HepG2 (cell line): Measurements from ENCODE around the gene PLEKHG4B. TPM values are rescaled to one million over a fixed set of nuclear protein-coding genes. Genes with fewer than 3 reads are reported as not detected.
A peak's percentile ranks its signal among the peaks of the same experiment; 100 is the strongest.

Experiments
- ATAC-seq: fragments of 200-7000 bp; cut with Tn5 transposase; 3 replicates; pipeline ENCODE4 v1.9.1; 2020; ENCODE audit warnings: mild to moderate bottlenecking, moderate library complexity
- BruUV-seq: library from RNA; stranded (reverse); fragments of 400-500 nt; replicated peaks from 2 replicates; lab custom pipeline; 2021; lab: Mats Ljungman, UMichigan
- CTCF ChIA-PET: fragments of 300-600 bp; formaldehyde crosslinking; extraction: SDS; loops from one replicate; lab custom pipeline; 2021; ENCODE audit warnings: low total read pairs, inconsistent platforms, low intra/inter-chr PET ratio; lab: Yijun Ruan, JAX
- POLR2A ChIA-PET: fragments of 350-600 bp; sonication (Branson Sonifier 250); formaldehyde crosslinking; loops from one replicate; lab custom pipeline; 2020; ENCODE audit warnings: antibody characterized with exemption, inconsistent platforms; lab: Yijun Ruan, JAX
- DNase-seq: peaks from one replicate; pipeline ENCODE4 v3.0.0-alpha.2; 2015; ENCODE audit warnings: low spot score
- FAIRE-seq: peaks from 3 replicates; lab custom pipeline; 2011; peaks lifted over from hg19 to GRCh38; lab: Jason Lieb, UNC
- H2AFZ ChIP-seq: one replicate; pipeline ENCODE4 v1.6.1; 2011; ENCODE audit warnings: low read length, inconsistent platforms
- H3K27ac ChIP-seq: fragments of 300-600 bp; 3 replicates; pipeline ENCODE4 v1.8.0; 2011; ENCODE audit warnings: mixed run types, mild to moderate bottlenecking, mixed read lengths, low read length, inconsistent platforms; ENCODE audit not compliant: insufficient read depth; ENCODE audit errors: extremely low read length
- H3K27me3 ChIP-seq, 2 experiments: fragments of 200-600 bp in 1 of 2; 2 replicates in 1 of 2; 3 replicates in 1 of 2; pipeline versions ENCODE4 v1.6.0 to v1.8.0; 2011; ENCODE audit warnings: low read length in 2 of 2, mild to moderate bottlenecking in 2 of 2, moderate library complexity in 2 of 2, inconsistent platforms in 1 of 2; ENCODE audit not compliant: insufficient read depth in 2 of 2, control insufficient read depth in 1 of 2
- H3K36me3 ChIP-seq, 2 experiments: fragments of 200-600 bp in 1 of 2; replicated peaks in 1 of 2; 2 replicates in 1 of 2; 3 replicates in 1 of 2; pipeline versions ENCODE4 v1.5.1 to v1.8.0; 2011; ENCODE audit warnings: low read length in 2 of 2, inconsistent platforms in 1 of 2; ENCODE audit not compliant: insufficient read depth in 2 of 2, control insufficient read depth in 1 of 2
- H3K4me1 ChIP-seq: 2 replicates; pipeline ENCODE4 v1.5.1; 2012; ENCODE audit warnings: low read length, inconsistent platforms; ENCODE audit not compliant: insufficient read depth
- H3K4me2 ChIP-seq: 2 replicates; pipeline ENCODE4 v1.6.0; 2011; ENCODE audit warnings: low read depth, low read length, inconsistent platforms
- H3K4me3 ChIP-seq, 3 experiments: fragments of 200-600 bp in 1 of 3; sonication (generic), shearing (Covaris generic) in 1 of 3; replicated peaks in 1 of 3; 2 replicates each; pipeline ENCODE4 v1.5.1; 2011 to 2016; ENCODE audit warnings: low read length in 3 of 3, inconsistent platforms in 2 of 3, low read depth in 2 of 3, mild to moderate bottlenecking in 2 of 3, control low read depth in 1 of 3, mixed read lengths in 1 of 3; ENCODE audit not compliant: insufficient read depth in 1 of 3
- H3K79me2 ChIP-seq: one replicate; pipeline ENCODE4 v1.6.1; 2011; ENCODE audit warnings: low read length, inconsistent platforms; ENCODE audit not compliant: insufficient read depth
- H3K9ac ChIP-seq: 2 replicates; pipeline ENCODE4 v1.6.0; 2011; ENCODE audit warnings: mild to moderate bottlenecking, low read depth, low read length, inconsistent platforms; ENCODE audit not compliant: insufficient read depth
- H3K9me3 ChIP-seq: 2 replicates; pipeline ENCODE4 v1.5.1; 2012; ENCODE audit warnings: mild to moderate bottlenecking, low read length
- H4K20me1 ChIP-seq: 2 replicates; pipeline ENCODE4 v1.6.0; 2011; ENCODE audit warnings: inconsistent platforms, mild to moderate bottlenecking, low read length, moderate library complexity; ENCODE audit not compliant: insufficient read depth
- ARNT ChIP-seq: fragments of 450-650 bp; IDR thresholded peaks from 2 replicates; pipeline ENCODE4 v1.6.1; 2017
- RFXAP ChIP-seq: sonication (generic); formaldehyde crosslinking; IDR thresholded peaks from 2 replicates; pipeline ENCODE4 v1.4.0; 2020; ENCODE audit warnings: missing genetic modification reagents, borderline replicate concordance
- ZFP82 ChIP-seq: sonication (generic); formaldehyde crosslinking; IDR thresholded peaks from 2 replicates; pipeline ENCODE4 v1.5.1; 2020; ENCODE audit warnings: mild to moderate bottlenecking, missing genetic modification reagents, borderline replicate concordance
- WGBS: methylation state at CpG from one replicate; pipeline ENCODE4 v1.1.6; 2017; ENCODE audit warnings: low lambda C conversion rate; 5-methylcytosine and 5-hydroxymethylcytosine counted together
- in situ Hi-C: cut with HindIII; loops from 2 replicates; pipeline ENCODE4 v1.10.0; 2017; ENCODE audit warnings: low pct_unique_long_range_greater_than_20kb; ENCODE audit not compliant: extremely low pct_ligation_motif_present
- intact Hi-C: fragments of 100-400 bp; cut with micrococcal nuclease; formaldehyde crosslinking; loops from one replicate; pipeline ENCODE4 v1.10.0; 2022; ENCODE audit not compliant: unreplicated experiment
- polyA plus RNA-seq, 8 experiments: library from polyadenylated mRNA; depleted of rRNA in 3 of 8; stranded (reverse) in 7 of 8; unstranded in 1 of 8; fragments of >200 nt; fragmentation: Illumina TruSeq in 4 of 8; extraction: Trizol in 4 of 8; gene quantifications; 2 replicates each; pipeline versions ENCODE4 v1.2.1 to v1.2.3, GENCODE V29; 2011 to 2016; ENCODE audit warnings: low read depth in 4 of 8, missing spikeins in 1 of 8, mixed read lengths in 1 of 8; ENCODE audit not compliant: insufficient read depth in 1 of 8
- total RNA-seq, 5 experiments: library from RNA; depleted of rRNA; stranded (reverse); fragments of >200 nt; fragmentation: Illumina TruSeq; extraction: Trizol; gene quantifications; 2 replicates each; pipeline ENCODE4 v1.2.3, GENCODE V29; 2016; ENCODE audit warnings: low read depth in 1 of 5
- TF ChIP-seq, protein P1 (sequence below): sonication (generic); formaldehyde crosslinking; IDR thresholded peaks from 2 replicates; pipeline ENCODE4 v1.8.1; 2023; ENCODE audit warnings: missing genetic modification reagents, inconsistent platforms, borderline replicate concordance
- TF ChIP-seq, protein P2 (sequence below): IDR thresholded peaks from 2 replicates; pipeline ENCODE4 v1.6.1; 2016; ENCODE audit warnings: low read depth
- TF ChIP-seq, protein P3 (sequence below): IDR thresholded peaks from 2 replicates; pipeline ENCODE4 v1.6.1; 2012; ENCODE audit warnings: low read depth, low read length, improper control_type of control experiment
- TF ChIP-seq, protein P4 (sequence below): sonication (generic); formaldehyde crosslinking; IDR thresholded peaks from 2 replicates; pipeline ENCODE4 v1.5.0; 2020; ENCODE audit warnings: mild to moderate bottlenecking, missing genetic modification reagents, borderline replicate concordance
- TF ChIP-seq, protein P5 (sequence below): sonication (generic); formaldehyde crosslinking; IDR thresholded peaks from 2 replicates; pipeline ENCODE4 v1.5.0; 2020; ENCODE audit warnings: missing genetic modification reagents, mild to moderate bottlenecking, borderline replicate concordance

The PLEKHG4B gene
- total and polyA plus RNA-seq, 2 of the 13 experiments (the other 11 are each of a cell fraction or from before 2014, with no cell fraction given): 0.09 TPM; not detected in 1

DNA sequence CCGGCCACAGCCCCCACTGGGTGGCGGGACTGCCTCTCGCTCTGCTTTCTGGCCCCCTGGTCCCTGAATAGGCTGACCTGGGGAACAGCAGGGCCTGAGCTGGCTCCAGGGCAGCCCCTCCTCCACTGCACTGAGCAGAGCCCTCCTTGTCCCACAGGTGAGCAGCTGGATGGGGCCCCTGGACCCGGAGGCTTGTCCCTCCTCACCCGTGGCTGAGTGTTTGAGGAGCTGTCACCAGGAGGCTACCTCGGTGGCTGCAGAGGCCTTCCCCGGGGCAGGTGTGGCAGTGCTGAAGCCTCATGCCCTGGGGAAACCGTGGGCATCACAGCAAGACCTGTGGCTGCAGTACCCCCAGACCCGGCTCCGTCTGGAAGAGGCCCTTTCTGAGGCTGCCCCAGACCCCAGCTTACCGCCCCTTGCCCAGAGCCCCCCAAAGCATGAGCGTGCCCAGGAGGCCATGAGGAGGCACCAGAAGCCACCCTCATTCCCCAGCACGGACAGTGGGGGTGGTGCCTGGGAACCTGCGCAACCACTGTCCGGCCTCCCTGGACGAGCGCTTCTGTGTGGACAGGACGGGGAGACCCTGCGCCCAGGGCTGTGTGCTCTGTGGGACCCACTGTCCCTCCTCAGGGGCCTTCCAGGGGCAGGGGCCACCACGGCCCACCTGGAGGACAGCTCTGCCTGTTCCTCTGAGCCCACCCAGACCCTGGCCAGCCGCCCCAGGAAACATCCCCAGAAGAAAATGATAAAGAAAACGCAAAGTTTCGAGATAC lies 70.8 kb downstream of the PLEKHG4B start:
- H3K36me3 ChIP-seq: no peaks in the 10 kb centered on the region
- H3K27ac ChIP-seq: no peak overlapping the region
- H4K20me1 ChIP-seq: no peaks in the 10 kb centered on the region
- intact Hi-C loops (no loop called here), in situ Hi-C loops (no loop called here)
- H3K9ac ChIP-seq: no peak overlapping the region
- H3K4me3 ChIP-seq: no peak overlapping the region
- peaks cover 8 to 41% of the 10 kb centered on the region in 2 experiments for H3K27me3 ChIP-seq
- no peaks in the 10 kb centered on the region for H3K79me2 ChIP-seq
- DNase-seq: no peak
- no peak overlapping the region for H2AFZ ChIP-seq
- ChIA-PET CTCF (no interaction called here), POLR2A (no interaction called here)
- ATAC-seq: peak; percentile 24; the same call in 1 of the 3 replicates
- no peak for FAIRE-seq
- no peaks in the 10 kb centered on the region for H3K9me3 ChIP-seq
- H3K4me1 ChIP-seq: no peaks in the 10 kb centered on the region
- BruUV-seq: no TSS peak
- H3K4me2 ChIP-seq: no peak overlapping the region
- 25% methylated on average over 8 of the region's 23 CpGs for WGBS
- TF ChIP-seq ARNT: no peak
- TF ChIP-seq, protein P1, sequence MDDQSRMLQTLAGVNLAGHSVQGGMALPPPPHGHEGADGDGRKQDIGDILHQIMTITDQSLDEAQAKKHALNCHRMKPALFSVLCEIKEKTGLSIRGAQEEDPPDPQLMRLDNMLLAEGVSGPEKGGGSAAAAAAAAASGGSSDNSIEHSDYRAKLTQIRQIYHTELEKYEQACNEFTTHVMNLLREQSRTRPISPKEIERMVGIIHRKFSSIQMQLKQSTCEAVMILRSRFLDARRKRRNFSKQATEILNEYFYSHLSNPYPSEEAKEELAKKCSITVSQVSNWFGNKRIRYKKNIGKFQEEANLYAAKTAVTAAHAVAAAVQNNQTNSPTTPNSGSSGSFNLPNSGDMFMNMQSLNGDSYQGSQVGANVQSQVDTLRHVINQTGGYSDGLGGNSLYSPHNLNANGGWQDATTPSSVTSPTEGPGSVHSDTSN: no peak
- TF ChIP-seq, protein P2, sequence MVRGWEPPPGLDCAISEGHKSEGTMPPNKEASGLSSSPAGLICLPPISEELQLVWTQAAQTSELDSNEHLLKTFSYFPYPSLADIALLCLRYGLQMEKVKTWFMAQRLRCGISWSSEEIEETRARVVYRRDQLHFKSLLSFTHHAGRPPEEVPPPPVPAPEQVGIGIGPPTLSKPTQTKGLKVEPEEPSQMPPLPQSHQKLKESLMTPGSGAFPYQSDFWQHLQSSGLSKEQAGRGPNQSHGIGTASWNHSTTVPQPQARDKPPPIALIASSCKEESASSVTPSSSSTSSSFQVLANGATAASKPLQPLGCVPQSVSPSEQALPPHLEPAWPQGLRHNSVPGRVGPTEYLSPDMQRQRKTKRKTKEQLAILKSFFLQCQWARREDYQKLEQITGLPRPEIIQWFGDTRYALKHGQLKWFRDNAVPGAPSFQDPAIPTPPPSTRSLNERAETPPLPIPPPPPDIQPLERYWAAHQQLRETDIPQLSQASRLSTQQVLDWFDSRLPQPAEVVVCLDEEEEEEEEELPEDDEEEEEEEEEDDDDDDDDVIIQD (CRISPR knock-in tag): no peak
- TF ChIP-seq, protein P3, sequence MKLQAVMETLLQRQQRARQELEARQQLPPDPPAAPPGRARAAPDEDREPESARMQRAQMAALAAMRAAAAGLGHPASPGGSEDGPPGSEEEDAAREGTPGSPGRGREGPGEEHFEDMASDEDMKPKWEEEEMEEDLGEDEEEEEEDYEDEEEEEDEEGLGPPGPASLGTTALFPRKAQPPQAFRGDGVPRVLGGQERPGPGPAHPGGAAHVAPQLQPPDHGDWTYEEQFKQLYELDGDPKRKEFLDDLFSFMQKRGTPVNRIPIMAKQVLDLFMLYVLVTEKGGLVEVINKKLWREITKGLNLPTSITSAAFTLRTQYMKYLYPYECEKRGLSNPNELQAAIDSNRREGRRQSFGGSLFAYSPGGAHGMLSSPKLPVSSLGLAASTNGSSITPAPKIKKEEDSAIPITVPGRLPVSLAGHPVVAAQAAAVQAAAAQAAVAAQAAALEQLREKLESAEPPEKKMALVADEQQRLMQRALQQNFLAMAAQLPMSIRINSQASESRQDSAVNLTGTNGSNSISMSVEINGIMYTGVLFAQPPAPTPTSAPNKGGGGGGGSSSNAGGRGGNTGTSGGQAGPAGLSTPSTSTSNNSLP: no peak
- TF ChIP-seq, protein P4, sequence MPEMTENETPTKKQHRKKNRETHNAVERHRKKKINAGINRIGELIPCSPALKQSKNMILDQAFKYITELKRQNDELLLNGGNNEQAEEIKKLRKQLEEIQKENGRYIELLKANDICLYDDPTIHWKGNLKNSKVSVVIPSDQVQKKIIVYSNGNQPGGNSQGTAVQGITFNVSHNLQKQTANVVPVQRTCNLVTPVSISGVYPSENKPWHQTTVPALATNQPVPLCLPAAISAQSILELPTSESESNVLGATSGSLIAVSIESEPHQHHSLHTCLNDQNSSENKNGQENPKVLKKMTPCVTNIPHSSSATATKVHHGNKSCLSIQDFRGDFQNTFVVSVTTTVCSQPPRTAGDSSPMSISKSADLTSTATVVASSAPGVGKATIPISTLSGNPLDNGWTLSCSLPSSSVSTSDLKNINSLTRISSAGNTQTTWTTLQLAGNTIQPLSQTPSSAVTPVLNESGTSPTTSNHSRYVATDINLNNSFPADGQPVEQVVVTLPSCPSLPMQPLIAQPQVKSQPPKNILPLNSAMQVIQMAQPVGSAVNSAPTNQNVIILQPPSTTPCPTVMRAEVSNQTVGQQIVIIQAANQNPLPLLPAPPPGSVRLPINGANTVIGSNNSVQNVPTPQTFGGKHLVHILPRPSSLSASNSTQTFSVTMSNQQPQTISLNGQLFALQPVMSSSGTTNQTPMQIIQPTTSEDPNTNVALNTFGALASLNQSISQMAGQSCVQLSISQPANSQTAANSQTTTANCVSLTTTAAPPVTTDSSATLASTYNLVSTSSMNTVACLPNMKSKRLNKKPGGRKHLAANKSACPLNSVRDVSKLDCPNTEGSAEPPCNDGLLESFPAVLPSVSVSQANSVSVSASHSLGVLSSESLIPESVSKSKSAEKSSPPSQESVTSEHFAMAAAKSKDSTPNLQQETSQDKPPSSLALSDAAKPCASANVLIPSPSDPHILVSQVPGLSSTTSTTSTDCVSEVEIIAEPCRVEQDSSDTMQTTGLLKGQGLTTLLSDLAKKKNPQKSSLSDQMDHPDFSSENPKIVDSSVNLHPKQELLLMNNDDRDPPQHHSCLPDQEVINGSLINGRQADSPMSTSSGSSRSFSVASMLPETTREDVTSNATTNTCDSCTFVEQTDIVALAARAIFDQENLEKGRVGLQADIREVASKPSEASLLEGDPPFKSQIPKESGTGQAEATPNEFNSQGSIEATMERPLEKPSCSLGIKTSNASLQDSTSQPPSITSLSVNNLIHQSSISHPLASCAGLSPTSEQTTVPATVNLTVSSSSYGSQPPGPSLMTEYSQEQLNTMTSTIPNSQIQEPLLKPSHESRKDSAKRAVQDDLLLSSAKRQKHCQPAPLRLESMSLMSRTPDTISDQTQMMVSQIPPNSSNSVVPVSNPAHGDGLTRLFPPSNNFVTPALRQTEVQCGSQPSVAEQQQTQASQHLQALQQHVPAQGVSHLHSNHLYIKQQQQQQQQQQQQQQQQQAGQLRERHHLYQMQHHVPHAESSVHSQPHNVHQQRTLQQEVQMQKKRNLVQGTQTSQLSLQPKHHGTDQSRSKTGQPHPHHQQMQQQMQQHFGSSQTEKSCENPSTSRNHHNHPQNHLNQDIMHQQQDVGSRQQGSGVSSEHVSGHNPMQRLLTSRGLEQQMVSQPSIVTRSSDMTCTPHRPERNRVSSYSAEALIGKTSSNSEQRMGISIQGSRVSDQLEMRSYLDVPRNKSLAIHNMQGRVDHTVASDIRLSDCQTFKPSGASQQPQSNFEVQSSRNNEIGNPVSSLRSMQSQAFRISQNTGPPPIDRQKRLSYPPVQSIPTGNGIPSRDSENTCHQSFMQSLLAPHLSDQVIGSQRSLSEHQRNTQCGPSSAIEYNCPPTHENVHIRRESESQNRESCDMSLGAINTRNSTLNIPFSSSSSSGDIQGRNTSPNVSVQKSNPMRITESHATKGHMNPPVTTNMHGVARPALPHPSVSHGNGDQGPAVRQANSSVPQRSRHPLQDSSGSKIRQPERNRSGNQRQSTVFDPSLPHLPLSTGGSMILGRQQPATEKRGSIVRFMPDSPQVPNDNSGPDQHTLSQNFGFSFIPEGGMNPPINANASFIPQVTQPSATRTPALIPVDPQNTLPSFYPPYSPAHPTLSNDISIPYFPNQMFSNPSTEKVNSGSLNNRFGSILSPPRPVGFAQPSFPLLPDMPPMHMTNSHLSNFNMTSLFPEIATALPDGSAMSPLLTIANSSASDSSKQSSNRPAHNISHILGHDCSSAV (CRISPR knock-in tag): no peak
- TF ChIP-seq, protein P5, sequence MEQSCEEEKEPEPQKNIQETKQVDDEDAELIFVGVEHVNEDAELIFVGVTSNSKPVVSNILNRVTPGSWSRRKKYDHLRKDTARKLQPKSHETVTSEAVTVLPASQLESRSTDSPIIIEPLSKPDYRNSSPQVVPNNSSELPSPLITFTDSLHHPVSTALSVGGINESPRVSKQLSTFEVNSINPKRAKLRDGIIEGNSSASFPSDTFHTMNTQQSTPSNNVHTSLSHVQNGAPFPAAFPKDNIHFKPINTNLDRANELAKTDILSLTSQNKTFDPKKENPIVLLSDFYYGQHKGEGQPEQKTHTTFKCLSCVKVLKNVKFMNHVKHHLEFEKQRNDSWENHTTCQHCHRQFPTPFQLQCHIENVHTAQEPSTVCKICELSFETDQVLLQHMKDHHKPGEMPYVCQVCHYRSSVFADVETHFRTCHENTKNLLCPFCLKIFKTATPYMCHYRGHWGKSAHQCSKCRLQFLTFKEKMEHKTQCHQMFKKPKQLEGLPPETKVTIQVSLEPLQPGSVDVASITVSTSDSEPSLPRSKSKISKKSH (CRISPR knock-in tag): no peak
- no peak for TF ChIP-seq RFXAP
- TF ChIP-seq ZFP82 (CRISPR knock-in tag): no peak
